Measurements from ENCODE around the gene KDM2B. TPM values are rescaled to one million over a fixed set of nuclear protein-coding genes. Genes with fewer than 3 reads are reported as not detected.
A peak's percentile ranks its signal among the peaks of the same experiment; 100 is the strongest.

KDM2B gene
- total RNA-seq, 1 experiment from 2014 or later, result 39.1 TPM

- H3K79me2 ChIP-seq (ENCODE audit: low read length), result peaks cover 18% of the 10 kb centered on the region
- H3K4me1 ChIP-seq (ENCODE audit: low read length), result peaks cover 53% of the 10 kb centered on the region
- H3K9me2 ChIP-seq (replicated peaks; ENCODE audit: insufficient read depth, low read length), result no peaks in the 10 kb centered on the region
- no peaks in the 10 kb centered on the region for H3K36me3 ChIP-seq (ENCODE audit: insufficient read depth, low read length)
- H3K27ac ChIP-seq (ENCODE audit: low read length), result peak overlapping the region; percentile 99
- H3K27me3 ChIP-seq (ENCODE audit: low read length), result no peaks in the 10 kb centered on the region
- peak overlapping the region; percentile 96 for H3K4me2 ChIP-seq (ENCODE audit: low read depth, low read length, poor library complexity, severe bottlenecking)
- DNase-seq, result peak; percentile 79
- no peaks in the 10 kb centered on the region for H3K9me3 ChIP-seq (ENCODE audit: low read length)
- peak overlapping the region; percentile 84 for H3K4me3 ChIP-seq (ENCODE audit: low read length)
- H4K20me1 ChIP-seq (ENCODE audit: insufficient read depth, low read depth, low read length), result no peaks in the 10 kb centered on the region
- H2AFZ ChIP-seq (ENCODE audit: low read length), result peak overlapping the region; percentile 45; the same call in 1 of the 2 replicates
- H3K9ac ChIP-seq (ENCODE audit: low read length), result peak overlapping the region; percentile 95
Observed at GRCh38 chr12:121537814-121538698, 42.8 kb downstream of the KDM2B start.

- Histone ChIP-seq H3K79me2 (ENCODE audit: low read length) (peaks cover 18% of the 10 kb centered on the region), H3K9me2 (replicated peaks; ENCODE audit: insufficient read depth, low read length) (no peaks in the 10 kb centered on the region), H2AFZ (ENCODE audit: low read length) (no peak overlapping the region), H4K20me1 (ENCODE audit: insufficient read depth, low read depth, low read length) (no peaks in the 10 kb centered on the region), H3K4me1 (ENCODE audit: low read length) (peaks cover 54% of the 10 kb centered on the region), H3K9ac (ENCODE audit: low read length) (peak overlapping the region; percentile 95), H3K36me3 (ENCODE audit: insufficient read depth, low read length) (no peaks in the 10 kb centered on the region; the same call in 1 of the 2 replicates), H3K27ac (ENCODE audit: low read length) (peak overlapping the region; percentile 99), H3K4me3 (ENCODE audit: low read length) (peak overlapping the region; percentile 84), H3K9me3 (ENCODE audit: low read length) (no peaks in the 10 kb centered on the region), H3K27me3 (ENCODE audit: low read length) (no peaks in the 10 kb centered on the region), H3K4me2 (ENCODE audit: low read depth, low read length, poor library complexity, severe bottlenecking) (peak overlapping the region; percentile 96)
- peak; percentile 94 for DNase-seq
Observed at GRCh38 chr12:121536899-121537813, 43.7 kb downstream of the KDM2B start.

GRCh38 chr12:121536054-121536898 lies 44.5 kb downstream of the KDM2B start:
- Histone ChIP-seq H3K36me3 (ENCODE audit: insufficient read depth, low read length) (no peaks in the 10 kb centered on the region; the same call in 1 of the 2 replicates), H3K9me2 (replicated peaks; ENCODE audit: insufficient read depth, low read length) (no peaks in the 10 kb centered on the region), H3K79me2 (ENCODE audit: low read length) (peaks cover 18% of the 10 kb centered on the region), H3K9me3 (ENCODE audit: low read length) (no peaks in the 10 kb centered on the region), H3K9ac (ENCODE audit: low read length) (peak overlapping the region; percentile 95), H3K4me2 (ENCODE audit: low read depth, low read length, poor library complexity, severe bottlenecking) (peak overlapping the region; percentile 96), H4K20me1 (ENCODE audit: insufficient read depth, low read depth, low read length) (no peaks in the 10 kb centered on the region), H3K27me3 (ENCODE audit: low read length) (no peaks in the 10 kb centered on the region), H3K27ac (ENCODE audit: low read length) (peak overlapping the region; percentile 99), H3K4me1 (ENCODE audit: low read length) (peaks cover 55% of the 10 kb centered on the region), H2AFZ (ENCODE audit: low read length) (no peak overlapping the region; the same call in 1 of the 2 replicates), H3K4me3 (ENCODE audit: low read length) (peak overlapping the region; percentile 84)
- peak; percentile 98 for DNase-seq

GRCh38 chr12:121535150-121536053 lies 45.4 kb downstream of the KDM2B start:
- no peaks in the 10 kb centered on the region for H3K9me3 ChIP-seq (ENCODE audit: low read length)
- peaks cover 21% of the 10 kb centered on the region for H3K79me2 ChIP-seq (ENCODE audit: low read length)
- H3K27ac ChIP-seq (ENCODE audit: low read length), result peak overlapping the region; percentile 99
- no peaks in the 10 kb centered on the region for H3K9me2 ChIP-seq (replicated peaks; ENCODE audit: insufficient read depth, low read length)
- DNase-seq, result peak; percentile 59
- no peaks in the 10 kb centered on the region for H3K27me3 ChIP-seq (ENCODE audit: low read length)
- peak overlapping the region; percentile 96 for H3K4me2 ChIP-seq (ENCODE audit: low read depth, low read length, poor library complexity, severe bottlenecking)
- H2AFZ ChIP-seq (ENCODE audit: low read length), result no peak overlapping the region; the same call in 1 of the 2 replicates
- H3K4me3 ChIP-seq (ENCODE audit: low read length), result peak overlapping the region; percentile 84
- no peaks in the 10 kb centered on the region for H4K20me1 ChIP-seq (ENCODE audit: insufficient read depth, low read depth, low read length)
- no peaks in the 10 kb centered on the region; the same call in 1 of the 2 replicates for H3K36me3 ChIP-seq (ENCODE audit: insufficient read depth, low read length)
- peak overlapping the region; percentile 95 for H3K9ac ChIP-seq (ENCODE audit: low read length)
- H3K4me1 ChIP-seq (ENCODE audit: low read length), result peaks cover 64% of the 10 kb centered on the region

GRCh38 chr12:121534495-121535148 lies 46.2 kb downstream of the KDM2B start:
- H3K36me3 ChIP-seq (ENCODE audit: insufficient read depth, low read length), result no peaks in the 10 kb centered on the region; the same call in 1 of the 2 replicates
- no peaks in the 10 kb centered on the region for H3K9me2 ChIP-seq (replicated peaks; ENCODE audit: insufficient read depth, low read length)
- DNase-seq, result peak; percentile 51
- H2AFZ ChIP-seq (ENCODE audit: low read length), result peak overlapping the region; percentile 40; the same call in 1 of the 2 replicates
- peak overlapping the region; percentile 84 for H3K4me3 ChIP-seq (ENCODE audit: low read length)
- H3K9me3 ChIP-seq (ENCODE audit: low read length), result no peaks in the 10 kb centered on the region
- H3K79me2 ChIP-seq (ENCODE audit: low read length), result peaks cover 21% of the 10 kb centered on the region
- H4K20me1 ChIP-seq (ENCODE audit: insufficient read depth, low read depth, low read length), result no peaks in the 10 kb centered on the region
- H3K4me1 ChIP-seq (ENCODE audit: low read length), result peaks cover 67% of the 10 kb centered on the region
- H3K4me2 ChIP-seq (ENCODE audit: low read depth, low read length, poor library complexity, severe bottlenecking), result peak overlapping the region; percentile 96
- H3K27me3 ChIP-seq (ENCODE audit: low read length), result no peaks in the 10 kb centered on the region
- peak overlapping the region; percentile 95 for H3K9ac ChIP-seq (ENCODE audit: low read length)
- peak overlapping the region; percentile 99 for H3K27ac ChIP-seq (ENCODE audit: low read length)

GRCh38 chr12:121533394-121534090 lies 47.3 kb downstream of the KDM2B start:
- Histone ChIP-seq H3K9me2 (replicated peaks; ENCODE audit: insufficient read depth, low read length) (no peaks in the 10 kb centered on the region), H2AFZ (ENCODE audit: low read length) (no peak overlapping the region), H3K4me3 (ENCODE audit: low read length) (no peak overlapping the region), H3K9ac (ENCODE audit: low read length) (no peak overlapping the region), H3K4me1 (ENCODE audit: low read length) (peaks cover 63% of the 10 kb centered on the region), H3K27me3 (ENCODE audit: low read length) (no peaks in the 10 kb centered on the region), H3K4me2 (ENCODE audit: low read depth, low read length, poor library complexity, severe bottlenecking) (peak overlapping the region; percentile 17), H3K9me3 (ENCODE audit: low read length) (no peaks in the 10 kb centered on the region), H4K20me1 (ENCODE audit: insufficient read depth, low read depth, low read length) (no peaks in the 10 kb centered on the region), H3K79me2 (ENCODE audit: low read length) (peaks cover 27% of the 10 kb centered on the region), H3K36me3 (ENCODE audit: insufficient read depth, low read length) (no peaks in the 10 kb centered on the region; the same call in 1 of the 2 replicates), H3K27ac (ENCODE audit: low read length) (peak overlapping the region; percentile 99)
- DNase-seq, result no peak

Measured in Karpas-422 (cell line).